ENCODE measurements around the gene VCL.

The VCL gene

GRCh38 chr10:74079028-74079935 lies 81.4 kb downstream of the VCL start:
- DNase-seq: peak; percentile 32

GRCh38 chr10:74079936-74080590 lies 82.1 kb downstream of the VCL start:
- DNase-seq: no peak

GRCh38 chr10:74081192-74081803 lies 83.4 kb downstream of the VCL start:
- DNase-seq: peak; percentile 79

GRCh38 chr10:74081941-74082718 lies 84.2 kb downstream of the VCL start:
- DNase-seq: no peak

GRCh38 chr10:74083304-74083703 lies 85.4 kb downstream of the VCL start:
- no peak for DNase-seq

- no peak for DNase-seq
Measured at GRCh38 chr10:74084955-74085354, 87.0 kb downstream of the VCL start.

GRCh38 chr10:74086317-74086716 lies 88.4 kb downstream of the VCL start:
- no peak for DNase-seq

GRCh38 chr10:74088722-74089121 lies 90.8 kb downstream of the VCL start:
- DNase-seq: peak; percentile 11

GRCh38 chr10:74092372-74092771 lies 94.5 kb downstream of the VCL start:
- no peak for DNase-seq

- DNase-seq: no peak
Measured at GRCh38 chr10:74093530-74094164, 95.7 kb downstream of the VCL start.

- no peak for DNase-seq
Measured at GRCh38 chr10:74094231-74094630, 96.3 kb downstream of the VCL start.

GRCh38 chr10:74096777-74097176 lies 98.9 kb downstream of the VCL start:
- no peak for DNase-seq

GRCh38 chr10:74097776-74098175 lies 99.9 kb downstream of the VCL start:
- no peak for DNase-seq

GRCh38 chr10:74099420-74099819 lies 101.5 kb downstream of the VCL start:
- DNase-seq: no peak

- DNase-seq: no peak
Measured at GRCh38 chr10:74099836-74100235, 101.9 kb downstream of the VCL start.

GRCh38 chr10:74103560-74104258 lies 105.8 kb downstream of the VCL start:
- DNase-seq: peak; percentile 19

GRCh38 chr10:74104480-74104879 lies 106.6 kb downstream of the VCL start:
- DNase-seq: no peak

- no peak for DNase-seq
Measured at GRCh38 chr10:74104996-74105395, 107.1 kb downstream of the VCL start.

- DNase-seq: no peak
Measured at GRCh38 chr10:74107391-74107790, 109.5 kb downstream of the VCL start.

GRCh38 chr10:74109452-74109851 lies 111.5 kb downstream of the VCL start:
- no peak for DNase-seq

GRCh38 chr10:74110120-74110519 lies 112.2 kb downstream of the VCL start:
- no peak for DNase-seq

GRCh38 chr10:74111799-74112198 lies 113.9 kb downstream of the VCL start:
- no peak for DNase-seq
